EL (cell line): Measurements from ENCODE around the gene DISP3.

Experiments
- DNase-seq: peaks from one replicate; pipeline ENCODE4 v3.0.0-alpha.2; 2016

DISP3 gene

GRCh38 chr1:11487196-11487751 is 8.3 kb downstream of the DISP3 start:
- DNase-seq = no peak

- DNase-seq = no peak
Measured at GRCh38 chr1:11488201-11488770, 9.3 kb downstream of the DISP3 start.

DNA sequence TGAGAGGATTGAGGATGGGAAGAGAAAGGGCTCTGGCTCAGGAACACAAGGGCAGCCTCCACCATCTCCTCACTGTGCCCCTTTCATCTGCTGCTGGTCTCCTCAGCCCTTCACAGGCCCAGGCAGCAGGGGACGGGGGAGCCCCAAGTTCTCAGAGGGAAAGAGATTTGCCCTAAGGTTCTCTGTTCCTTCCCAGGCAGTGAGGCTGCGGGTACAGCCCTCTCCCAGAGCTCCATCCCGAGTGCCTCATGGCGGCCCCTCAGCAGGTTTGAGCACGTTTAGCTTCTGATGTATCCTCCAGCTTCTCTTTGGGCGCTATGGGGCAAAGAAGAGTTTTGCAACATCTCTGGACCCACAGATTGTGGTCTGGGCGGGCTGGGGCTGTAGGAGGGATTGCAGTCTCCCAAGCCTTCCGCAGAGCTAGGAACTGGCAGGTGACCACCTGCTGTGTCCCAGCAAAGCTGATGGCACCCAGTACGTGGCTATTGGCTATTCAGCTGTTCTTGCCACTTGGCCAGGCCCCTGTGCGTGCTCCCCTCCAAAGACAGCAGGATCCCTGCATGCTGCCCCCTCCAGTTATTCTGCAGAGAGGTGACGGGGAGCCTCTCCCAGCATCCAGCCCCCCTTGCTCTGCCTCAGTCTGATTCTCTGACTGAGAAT is 10.1 kb downstream of the DISP3 start:
- no peak for DNase-seq

GRCh38 chr1:11492235-11492634 is 13.3 kb downstream of the DISP3 start:
- no peak for DNase-seq

DNA sequence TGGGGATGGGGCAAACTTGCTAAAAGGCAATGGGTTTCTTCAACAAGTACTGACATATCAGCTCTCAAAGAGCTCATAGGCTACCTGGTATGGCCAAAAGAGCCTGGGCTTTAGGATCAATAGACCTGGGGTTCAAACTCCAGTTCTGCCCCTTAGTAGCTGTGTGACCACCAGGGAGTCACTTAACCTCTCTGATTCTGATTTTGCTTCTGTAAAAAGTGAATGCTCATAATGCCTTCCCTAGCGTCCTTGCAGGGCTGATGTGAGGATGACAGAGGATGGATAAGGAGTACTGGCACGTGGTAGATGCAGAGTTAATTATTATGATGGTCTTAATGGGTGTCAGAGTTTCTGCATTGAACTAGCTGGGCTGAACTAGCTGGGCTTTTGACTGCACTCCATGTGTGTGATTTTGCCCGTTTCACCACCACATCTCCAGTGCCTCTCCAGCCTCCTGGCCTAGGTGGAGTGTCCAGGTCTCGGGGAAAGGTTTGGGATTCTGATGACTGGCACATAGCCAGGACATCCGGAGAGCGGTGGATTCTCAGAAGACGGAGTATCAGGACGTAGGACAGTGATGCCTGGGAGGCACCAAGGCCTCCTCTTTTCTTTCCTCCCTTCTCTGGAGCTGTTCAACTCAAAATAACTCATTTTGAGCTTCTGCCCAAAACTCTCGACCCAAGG is 15.2 kb downstream of the DISP3 start:
- DNase-seq = no peak

DNA sequence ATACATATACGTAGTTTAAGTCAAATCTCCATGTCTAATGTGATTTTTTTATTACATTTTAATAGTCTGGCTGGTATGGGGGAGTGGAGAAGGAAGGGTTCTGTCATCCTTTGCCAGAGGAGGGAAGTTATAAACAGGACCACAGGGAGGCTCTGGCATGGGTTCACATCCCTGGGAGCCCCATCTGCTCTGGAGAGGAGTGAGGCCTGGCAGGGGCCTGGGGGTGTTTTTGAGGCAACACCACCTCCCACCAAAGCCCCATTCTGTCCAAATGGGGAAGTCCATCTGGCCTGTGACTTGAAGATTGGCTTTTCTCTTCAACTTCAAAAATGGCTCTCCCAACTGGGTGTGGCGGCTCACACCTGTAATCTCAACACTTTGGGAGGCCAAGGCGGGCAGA is 15.8 kb downstream of the DISP3 start:
- DNase-seq = no peak

GRCh38 chr1:11495579-11495978 is 16.6 kb downstream of the DISP3 start:
- no peak for DNase-seq

DNA sequence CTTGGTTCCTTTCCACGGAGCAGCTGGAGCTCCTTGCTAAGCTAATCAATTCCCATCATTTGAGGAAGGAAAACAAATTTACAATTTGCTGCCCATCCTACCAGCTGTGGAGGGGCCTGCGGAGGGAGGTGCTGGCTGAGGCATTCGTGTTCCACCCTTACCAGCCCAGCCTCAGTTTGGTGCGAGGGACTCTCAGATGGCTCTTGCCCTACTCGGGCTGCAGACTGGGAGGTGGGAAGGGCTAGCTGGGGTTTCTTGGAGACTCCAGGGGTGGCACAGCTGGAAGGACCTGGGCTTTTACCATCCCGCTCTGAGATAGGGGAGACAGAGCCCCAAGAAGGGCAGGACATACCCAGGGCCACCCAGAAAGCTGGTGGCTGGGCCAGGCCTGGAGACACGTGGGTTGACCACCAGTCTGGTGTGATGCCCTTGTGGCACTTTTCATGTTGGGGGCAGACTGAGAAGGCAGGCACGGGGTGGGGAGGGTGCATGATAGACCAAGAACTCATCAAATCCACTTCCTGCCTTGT is 17.7 kb downstream of the DISP3 start:
- no peak for DNase-seq

GRCh38 chr1:11498956-11499594 is 20.1 kb downstream of the DISP3 start:
- DNase-seq = no peak

GRCh38 chr1:11499601-11500331 is 20.8 kb downstream of the DISP3 start:
- DNase-seq = no peak

GRCh38 chr1:11500881-11501280 is 21.9 kb downstream of the DISP3 start:
- DNase-seq = no peak

- DNase-seq = no peak
Measured at GRCh38 chr1:11501491-11501897, 22.5 kb downstream of the DISP3 start.

GRCh38 chr1:11501906-11502485 is 23.0 kb downstream of the DISP3 start:
- no peak for DNase-seq

GRCh38 chr1:11502516-11502915 is 23.6 kb downstream of the DISP3 start:
- no peak for DNase-seq

GRCh38 chr1:11504599-11504998 is 25.6 kb downstream of the DISP3 start:
- DNase-seq = no peak

- no peak for DNase-seq
Measured at GRCh38 chr1:11505591-11506538, 26.9 kb downstream of the DISP3 start.

DNA sequence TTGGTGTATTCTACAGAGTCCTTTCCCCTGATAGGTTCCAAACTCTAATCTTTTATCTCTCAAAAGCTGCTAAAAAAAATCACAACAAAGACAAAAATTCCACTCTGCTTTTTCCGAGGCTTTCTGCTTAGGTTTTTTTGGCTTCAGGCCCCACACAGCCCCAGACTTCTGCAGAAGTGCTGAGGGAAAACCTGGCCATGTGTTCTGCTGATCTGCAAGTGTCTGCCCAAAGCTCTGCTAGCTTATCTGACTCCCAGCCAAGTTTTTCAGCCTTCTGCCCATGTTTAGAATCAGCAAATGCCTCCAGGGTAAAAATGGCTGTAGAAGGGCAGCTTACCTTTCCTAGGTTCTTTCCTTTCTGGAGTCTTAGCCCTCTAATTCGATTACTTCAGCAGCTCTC is 28.4 kb downstream of the DISP3 start:
- no peak for DNase-seq

DNA sequence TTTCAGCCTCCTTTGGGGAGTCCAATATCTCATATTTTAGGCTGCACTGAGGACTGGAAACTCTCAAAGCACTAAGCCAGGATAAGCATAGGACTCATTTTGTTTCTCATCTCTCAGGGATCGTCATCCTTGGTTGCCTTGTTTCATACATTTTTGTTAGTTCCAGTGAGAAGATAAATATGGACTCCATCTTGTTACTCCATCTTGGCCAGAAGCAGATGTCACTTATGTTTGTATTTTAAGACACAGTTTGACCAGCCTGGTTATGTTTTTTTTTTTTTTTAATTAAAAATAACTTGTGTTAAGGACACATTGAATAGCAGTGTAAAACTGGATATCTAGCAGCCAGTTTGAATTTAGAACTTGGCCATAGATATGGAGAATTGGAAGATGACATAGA is 34.7 kb downstream of the DISP3 start:
- no peak for DNase-seq

GRCh38 chr1:11514366-11514765 is 35.4 kb downstream of the DISP3 start:
- DNase-seq = no peak

- no peak for DNase-seq
Measured at GRCh38 chr1:11515368-11516300, 36.7 kb downstream of the DISP3 start.
